Measurements from ENCODE around the gene DUOX2.
"Not testable (repeated sequence)": the region's sequence is repeated elsewhere in the genome, so short reads cannot be mapped to it uniquely, and the experiment has no call there.

The DUOX2 gene

GRCh38 chr15:45138814-45139765 lies 25.1 kb upstream of the DUOX2 start:
- no peak for DNase-seq

GRCh38 chr15:45137703-45138102 lies 23.7 kb upstream of the DUOX2 start:
- DNase-seq = no peak

- peak in 1 of 2 experiments; percentile 2 for DNase-seq
Measured at GRCh38 chr15:45136378-45136764, 22.4 kb upstream of the DUOX2 start.

GRCh38 chr15:45135705-45136377 lies 21.9 kb upstream of the DUOX2 start:
- not testable (repeated sequence) for DNase-seq

- DNase-seq = no peak
Measured at GRCh38 chr15:45134682-45135604, 21.0 kb upstream of the DUOX2 start.

- no peak for DNase-seq
Measured at GRCh38 chr15:45134046-45134445, 20.1 kb upstream of the DUOX2 start.

- no peak for DNase-seq
Measured at GRCh38 chr15:45133561-45133920, 19.6 kb upstream of the DUOX2 start.

- DNase-seq = no peak
Measured at GRCh38 chr15:45132844-45133560, 19.0 kb upstream of the DUOX2 start.

GRCh38 chr15:45131510-45131909 lies 17.5 kb upstream of the DUOX2 start:
- no peak for DNase-seq

- DNase-seq = no peak
Measured at GRCh38 chr15:45130291-45131000, 16.5 kb upstream of the DUOX2 start.

- no peak for DNase-seq
Measured at GRCh38 chr15:45129651-45130129, 15.7 kb upstream of the DUOX2 start, which contains the start of the genes DUOX1 and DUOXA1. Gene DUOX1 (plus strand): TSS chr15:45129994. CDS start chr15:45131967, 1,973 bp downstream. Gene DUOXA1 (minus strand): TSS chr15:45129879. CDS start chr15:45123014, 6,865 bp downstream.

- DNase-seq = no peak
Measured at GRCh38 chr15:45128971-45129639, 15.1 kb upstream of the DUOX2 start.

GRCh38 chr15:45126535-45127158 lies 12.7 kb upstream of the DUOX2 start:
- DNase-seq = peak in 1 of 2 experiments; percentile 9

GRCh38 chr15:45123397-45123796 lies 9.4 kb upstream of the DUOX2 start:
- no peak for DNase-seq

GRCh38 chr15:45122719-45123118 lies 8.7 kb upstream of the DUOX2 start:
- no peak for DNase-seq

GRCh38 chr15:45121706-45122417 lies 7.9 kb upstream of the DUOX2 start:
- no peak for DNase-seq

GRCh38 chr15:45121020-45121419 lies 7.0 kb upstream of the DUOX2 start:
- DNase-seq = no peak

- DNase-seq = no peak
Measured at GRCh38 chr15:45120081-45120972, 6.4 kb upstream of the DUOX2 start.
